Uterus (tissue), 4 donors: ENCODE results near the gene IRAK1. TPM values are rescaled to one million over a fixed set of nuclear protein-coding genes. Genes with fewer than 3 reads are reported as not detected.

ENCODE experiments used
- DNase-seq, 2 donors: peaks; one replicate each; pipeline ENCODE4 v3.0.0-alpha.2; 2019 to 2020
- H3K27ac ChIP-seq, 2 donors: fragments of 200-600 bp; sonication (generic); 1 replicate in 1 of 2; 2 replicates in 1 of 2; pipeline ENCODE4 v1.5.1; 2016 to 2018
- H3K27me3 ChIP-seq, 2 donors: fragments of 200-600 bp; sonication (generic); one replicate each; pipeline ENCODE4 v1.5.1; 2018 to 2019; ENCODE audit warnings: control low read depth in 1 of 2
- H3K36me3 ChIP-seq, 2 donors: fragments of 200-600 bp; sonication (generic); one replicate each; pipeline ENCODE4 v1.5.1; 2019; ENCODE audit warnings: control low read depth in 1 of 2
- H3K4me1 ChIP-seq, 2 donors: fragments of 200-600 bp; sonication (generic); one replicate each; pipeline ENCODE4 v1.5.1; 2018 to 2019; ENCODE audit warnings: control low read depth in 1 of 2
- H3K4me3 ChIP-seq, 2 donors: fragments of 200-600 bp; sonication (generic); 1 replicate in 1 of 2; 2 replicates in 1 of 2; pipeline ENCODE4 v1.5.1; 2018 to 2019; ENCODE audit warnings: mild to moderate bottlenecking in 1 of 2
- H3K9me3 ChIP-seq, 2 donors: fragments of 200-600 bp; sonication (generic); one replicate each; pipeline ENCODE4 v1.5.1; 2019; ENCODE audit warnings: control low read depth in 1 of 2
- POLR2A ChIP-seq, 2 donors: fragments of 450-650 bp; IDR thresholded peaks; one replicate each; pipeline ENCODE4 v1.6.1; 2016; ENCODE audit warnings: antibody characterized with exemption in 2 of 2, mild to moderate bottlenecking in 1 of 2, moderate library complexity in 1 of 2
- intact Hi-C: fragments of 100-400 bp; cut with DNase I; formaldehyde crosslinking; loops from one replicate; pipeline ENCODE4 v1.15.1; 2023; ENCODE audit warnings: low total_unique reads
- total RNA-seq, 4 donors: library from RNA; depleted of rRNA in 3 of 4; stranded (reverse); fragments of >200 nt in 3 of 4; gene quantifications; one replicate each; pipeline versions ENCODE4 v1.1.0 to v1.2.4, GENCODE V29; 2014 to 2023
- TF ChIP-seq, protein P1 (sequence below), 4 experiments: fragments of 200-600 bp in 2 of 4; fragments of 450-650 bp in 2 of 4; sonication (generic) in 2 of 4; IDR thresholded peaks; one replicate each; pipeline ENCODE4 v1.5.1; 2016 to 2019; ENCODE audit warnings: antibody characterized with exemption in 4 of 4, mild to moderate bottlenecking in 2 of 4, moderate library complexity in 1 of 4
- donor health status: DM: yes; HTN: yes; CAD: no.

Gene IRAK1
- total RNA-seq, 4 donors from 2014 or later = 9.7 to 52.6 (median 35.8) TPM

GRCh38 chrX:153967536-153968224 is 52.0 kb downstream of the IRAK1 start:
- DNase-seq = no peak
- Histone ChIP-seq H3K36me3 (no peaks in the 10 kb centered on the region), H3K27me3 (no peaks in the 10 kb centered on the region), H3K4me1 (no peaks in the 10 kb centered on the region), H3K4me3 (no peak overlapping the region), H3K9me3 (no peaks in the 10 kb centered on the region), H3K27ac (peak overlapping the region; percentile 8 to 99)
- intact Hi-C loops = no loop called here
- no peak for TF ChIP-seq POLR2A (IDR thresholded peaks at IDR 0.05)
- TF ChIP-seq, protein P1, sequence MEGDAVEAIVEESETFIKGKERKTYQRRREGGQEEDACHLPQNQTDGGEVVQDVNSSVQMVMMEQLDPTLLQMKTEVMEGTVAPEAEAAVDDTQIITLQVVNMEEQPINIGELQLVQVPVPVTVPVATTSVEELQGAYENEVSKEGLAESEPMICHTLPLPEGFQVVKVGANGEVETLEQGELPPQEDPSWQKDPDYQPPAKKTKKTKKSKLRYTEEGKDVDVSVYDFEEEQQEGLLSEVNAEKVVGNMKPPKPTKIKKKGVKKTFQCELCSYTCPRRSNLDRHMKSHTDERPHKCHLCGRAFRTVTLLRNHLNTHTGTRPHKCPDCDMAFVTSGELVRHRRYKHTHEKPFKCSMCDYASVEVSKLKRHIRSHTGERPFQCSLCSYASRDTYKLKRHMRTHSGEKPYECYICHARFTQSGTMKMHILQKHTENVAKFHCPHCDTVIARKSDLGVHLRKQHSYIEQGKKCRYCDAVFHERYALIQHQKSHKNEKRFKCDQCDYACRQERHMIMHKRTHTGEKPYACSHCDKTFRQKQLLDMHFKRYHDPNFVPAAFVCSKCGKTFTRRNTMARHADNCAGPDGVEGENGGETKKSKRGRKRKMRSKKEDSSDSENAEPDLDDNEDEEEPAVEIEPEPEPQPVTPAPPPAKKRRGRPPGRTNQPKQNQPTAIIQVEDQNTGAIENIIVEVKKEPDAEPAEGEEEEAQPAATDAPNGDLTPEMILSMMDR (IDR thresholded peaks at IDR 0.05) = no peak

DNA sequence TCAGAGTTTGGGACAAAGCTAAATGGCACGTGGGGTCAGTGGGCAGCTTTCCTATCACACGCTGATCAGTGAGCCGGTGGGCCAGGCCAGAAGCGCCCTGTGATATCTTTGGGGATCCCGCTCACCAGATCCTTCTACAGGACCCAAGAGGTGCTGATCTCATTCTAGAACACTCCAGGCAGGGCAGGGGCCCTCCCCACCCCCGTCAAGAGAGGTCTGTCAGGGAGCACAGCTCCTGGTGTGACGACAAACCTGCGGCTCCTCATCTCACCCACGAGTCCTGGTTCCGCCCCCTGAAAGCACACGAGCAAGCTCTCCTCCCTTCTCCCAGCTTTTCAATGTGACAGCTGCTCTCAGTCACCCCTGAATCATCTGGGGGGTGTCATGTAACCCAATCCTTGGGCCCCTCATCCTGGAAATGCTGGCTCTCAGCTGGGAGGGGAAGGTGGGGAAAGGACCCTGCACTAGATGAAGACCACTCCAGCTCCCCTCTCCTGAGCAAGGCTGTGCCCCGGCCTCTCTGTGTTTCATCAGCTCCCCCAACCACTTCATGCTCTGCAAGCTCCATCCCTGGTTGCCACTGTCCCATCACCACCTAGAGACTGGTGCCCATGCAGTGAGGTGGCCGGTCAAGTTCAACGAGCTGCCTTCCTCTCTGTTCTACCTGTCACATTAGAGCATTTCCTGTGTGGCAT is 52.7 kb downstream of the IRAK1 start:
- intact Hi-C loops = no loop called here
- H3K27ac ChIP-seq = peak overlapping the region; percentile 8 to 21
- no peaks in the 10 kb centered on the region for H3K4me1 ChIP-seq
- no peak for DNase-seq
- H3K9me3 ChIP-seq = no peaks in the 10 kb centered on the region
- H3K4me3 ChIP-seq = no peak overlapping the region
- no peaks in the 10 kb centered on the region for H3K36me3 ChIP-seq
- no peaks in the 10 kb centered on the region for H3K27me3 ChIP-seq
- no peak for TF ChIP-seq POLR2A (IDR thresholded peaks at IDR 0.05)
- TF ChIP-seq, protein P1 (IDR thresholded peaks at IDR 0.05) = no peak

DNA sequence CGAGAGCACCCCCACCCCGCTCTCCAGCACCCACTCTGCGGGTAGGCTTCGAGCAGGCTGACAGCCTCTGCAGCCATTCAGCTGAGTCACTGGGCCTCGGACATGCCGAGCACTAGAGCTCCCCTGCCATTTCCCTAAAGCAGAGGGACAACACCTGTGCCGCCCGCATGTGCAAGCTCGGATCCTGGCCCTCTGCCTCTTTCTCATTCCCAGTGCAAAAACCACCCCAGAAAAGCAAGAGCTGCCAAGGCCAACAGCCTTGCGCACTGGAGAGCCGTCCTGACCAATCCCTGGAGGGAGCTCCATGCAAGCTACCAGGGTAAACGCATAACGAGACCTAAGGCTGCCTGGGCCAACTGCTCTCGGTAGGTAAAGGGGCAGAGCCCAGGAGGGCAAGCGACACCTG is 53.4 kb downstream of the IRAK1 start:
- H3K9me3 ChIP-seq = no peaks in the 10 kb centered on the region
- intact Hi-C loops = no loop called here
- no peak overlapping the region for H3K4me3 ChIP-seq
- no peaks in the 10 kb centered on the region for H3K4me1 ChIP-seq
- peak in 1 of 2 donors; percentile 39 for DNase-seq
- H3K27ac ChIP-seq = peak overlapping the region in 1 of 2 donors; percentile 21
- TF ChIP-seq, protein P1 (IDR thresholded peaks at IDR 0.05) = no peak
- TF ChIP-seq POLR2A (IDR thresholded peaks at IDR 0.05) = no peak
- no peaks in the 10 kb centered on the region for H3K27me3 ChIP-seq
- no peaks in the 10 kb centered on the region for H3K36me3 ChIP-seq

GRCh38 chrX:153965406-153965805 is 54.3 kb downstream of the IRAK1 start:
- intact Hi-C loops = no loop called here
- Histone ChIP-seq H3K36me3 (no peaks in the 10 kb centered on the region), H3K27ac (no peak overlapping the region), H3K27me3 (no peaks in the 10 kb centered on the region), H3K9me3 (no peaks in the 10 kb centered on the region), H3K4me1 (no peaks in the 10 kb centered on the region), H3K4me3 (no peak overlapping the region)
- no peak for DNase-seq
- TF ChIP-seq POLR2A (IDR thresholded peaks at IDR 0.05) = no peak
- TF ChIP-seq, protein P1 (IDR thresholded peaks at IDR 0.05) = no peak

- H3K4me1 ChIP-seq = no peaks in the 10 kb centered on the region
- H3K27ac ChIP-seq = no peak overlapping the region
- intact Hi-C loops = no loop called here
Measured at GRCh38 chrX:153964105-153964504, 55.6 kb downstream of the IRAK1 start.

More at GRCh38 chrX:153964105-153964504, 55.6 kb downstream of the IRAK1 start:
- H3K36me3 ChIP-seq = no peaks in the 10 kb centered on the region
- no peak overlapping the region for H3K4me3 ChIP-seq
- no peak for DNase-seq
- no peaks in the 10 kb centered on the region for H3K27me3 ChIP-seq
- H3K9me3 ChIP-seq = no peaks in the 10 kb centered on the region
- TF ChIP-seq, protein P1 (IDR thresholded peaks at IDR 0.05) = no peak
- no peak for TF ChIP-seq POLR2A (IDR thresholded peaks at IDR 0.05)
